PFSK-1 (cell line): ENCODE results near the gene PAQR4.

ENCODE experiments used
- FOXP2 ChIP-seq: optimal IDR thresholded peaks from 2 replicates; pipeline ENCODE3; 2011; ENCODE audit warnings: borderline replicate concordance, control low read depth, inconsistent platforms; ENCODE audit not compliant: insufficient read depth; ENCODE audit errors: extremely low read length, extremely low read depth
- POLR2AphosphoS5 ChIP-seq: IDR thresholded peaks from 2 replicates; pipeline ENCODE4 v1.6.1; 2012; ENCODE audit warnings: low read depth, mild to moderate bottlenecking, control low read depth, low read length, moderate library complexity
- REST ChIP-seq, 2 experiments: IDR thresholded peaks; 2 replicates each; pipeline versions ENCODE4 v1.6.1 to v1.8.0; 2011 to 2012; ENCODE audit warnings: low read depth in 2 of 2, low read length in 2 of 2, control low read depth in 1 of 2, inconsistent platforms in 1 of 2, mild to moderate bottlenecking in 1 of 2, moderate library complexity in 1 of 2; ENCODE audit not compliant: insufficient read depth in 1 of 2
- SIN3A ChIP-seq: IDR thresholded peaks from 2 replicates; pipeline ENCODE4 v1.6.1; 2012; ENCODE audit warnings: mild to moderate bottlenecking, low read length, moderate library complexity, borderline replicate concordance; ENCODE audit not compliant: insufficient read depth
- TAF1 ChIP-seq: IDR thresholded peaks from 2 replicates; pipeline ENCODE4 v1.6.1; 2012; ENCODE audit warnings: low read length, control low read depth, borderline replicate concordance; ENCODE audit not compliant: insufficient read depth

PAQR4 gene

DNA sequence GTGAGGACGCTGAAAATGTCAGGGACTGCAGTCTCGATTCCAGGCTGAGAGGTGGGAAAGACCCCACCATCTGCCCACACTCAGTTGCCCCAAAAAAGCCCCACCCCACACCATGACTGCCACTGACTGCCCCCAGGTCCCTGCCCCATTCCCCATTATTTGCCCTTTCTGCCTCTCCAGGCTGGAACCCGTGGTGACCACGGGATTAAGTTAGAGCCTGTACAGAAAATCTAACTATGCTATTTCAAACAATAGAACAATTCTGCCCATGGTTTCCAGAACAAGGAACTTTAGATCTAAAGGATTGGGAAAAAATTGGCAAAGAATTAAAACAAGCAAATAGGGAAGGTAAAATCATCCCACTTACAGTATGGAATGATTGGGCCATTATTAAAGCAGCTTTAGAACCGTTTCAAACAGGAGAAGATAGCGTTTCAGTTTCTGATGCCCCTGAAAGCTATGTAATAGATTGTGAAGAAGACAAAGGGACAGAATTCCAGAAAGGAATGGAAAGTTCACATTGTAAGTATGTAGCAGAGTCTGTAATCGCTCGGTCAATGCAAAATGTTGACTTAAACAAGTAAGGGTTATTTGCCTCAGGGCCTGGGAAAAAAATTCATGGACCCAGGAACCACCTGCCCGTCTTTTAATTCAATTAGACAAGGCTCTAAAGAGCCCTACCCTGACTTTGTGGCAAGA, 43.0 kb upstream of the PAQR4 start:
- no peak for TF ChIP-seq TAF1

GRCh38 chr16:2926650-2926999, 42.5 kb upstream of the PAQR4 start:
- TF ChIP-seq FOXP2 (no peak), POLR2AphosphoS5 (no peak), SIN3A (no peak), TAF1 (no peak), REST (IDR thresholded peaks at IDR 0.05; ENCODE audit: insufficient read depth in 1 of 2, low read depth in 2 of 2, low read length in 2 of 2) (no peak)

DNA sequence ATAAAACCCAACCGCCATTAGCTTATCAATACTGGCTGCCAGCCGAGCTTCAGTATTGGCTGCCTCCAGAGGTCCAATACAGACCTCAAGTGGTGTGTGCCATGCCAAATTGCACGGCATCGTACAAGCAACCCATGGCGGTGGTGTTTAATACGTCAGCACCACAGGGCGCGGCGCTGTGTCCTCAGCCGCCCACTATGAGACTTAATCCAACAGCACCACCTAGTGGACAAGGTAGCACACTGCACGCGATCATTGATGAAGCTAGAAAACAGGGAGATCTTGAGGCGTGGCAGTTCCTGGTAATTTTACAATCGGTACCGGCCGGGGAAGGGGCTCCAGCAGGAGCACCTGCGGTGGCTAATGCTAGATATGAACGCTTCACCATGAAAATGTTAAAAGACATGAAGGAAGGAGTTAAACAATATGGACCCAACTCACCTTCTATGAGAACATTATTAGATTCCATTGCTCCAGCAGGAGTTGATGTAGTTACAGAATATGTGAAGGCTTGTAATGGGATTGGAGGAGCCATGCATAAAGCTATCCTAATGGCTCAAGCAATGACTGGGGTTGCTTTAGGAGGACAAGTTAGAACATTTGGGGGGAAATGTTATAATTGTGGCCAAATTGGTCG, 42.0 kb upstream of the PAQR4 start:
- TF ChIP-seq TAF1 (no peak), SIN3A (no peak), POLR2AphosphoS5 (no peak), REST (IDR thresholded peaks at IDR 0.05; ENCODE audit: insufficient read depth in 1 of 2, low read depth in 2 of 2, low read length in 2 of 2) (no peak), FOXP2 (no peak)

DNA sequence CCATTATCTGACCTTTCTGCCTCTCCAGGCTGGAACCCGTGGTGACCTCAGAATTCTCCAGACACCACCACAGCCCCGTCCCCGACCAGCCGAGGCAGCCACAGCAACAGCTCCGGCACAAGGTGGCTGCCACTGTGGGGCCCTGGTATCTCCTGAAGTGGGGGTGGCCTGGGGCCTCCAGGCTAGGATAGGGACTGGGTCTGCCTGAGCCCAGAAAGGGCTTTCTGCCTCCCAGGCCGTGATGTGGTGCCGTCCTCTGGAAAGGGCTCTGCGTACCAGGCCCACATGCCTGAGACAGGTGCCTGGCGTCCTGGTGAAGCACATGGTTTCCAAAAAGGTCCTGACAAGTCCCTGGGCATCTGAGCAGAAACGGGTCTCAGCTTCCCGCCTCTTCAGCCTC, 40.4 kb upstream of the PAQR4 start:
- TF ChIP-seq TAF1, result no peak
- no peak for TF ChIP-seq REST (IDR thresholded peaks at IDR 0.05; ENCODE audit: insufficient read depth in 1 of 2, low read depth in 2 of 2, low read length in 2 of 2)
- no peak for TF ChIP-seq POLR2AphosphoS5
- TF ChIP-seq FOXP2, result no peak
- no peak for TF ChIP-seq SIN3A

DNA sequence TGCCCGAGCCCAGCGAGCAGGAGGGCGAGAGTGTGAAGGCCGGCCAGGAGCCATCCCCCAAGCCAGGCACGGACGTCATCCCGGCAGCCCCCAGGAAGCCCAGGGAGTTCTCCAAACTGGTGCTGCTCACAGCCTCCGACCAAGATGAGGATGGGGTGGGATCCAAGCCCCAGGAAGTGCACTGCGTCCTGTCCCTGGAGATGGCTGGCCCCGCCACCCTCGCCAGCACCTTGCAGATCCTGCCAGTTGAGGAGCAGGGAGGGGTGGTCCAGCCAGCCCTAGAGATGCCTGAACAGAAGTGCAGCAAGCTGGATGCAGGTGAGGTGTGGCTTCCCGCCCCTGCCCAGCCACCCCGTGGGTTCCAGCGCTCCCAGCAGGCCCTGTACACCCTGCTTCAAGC, 39.5 kb upstream of the PAQR4 start:
- TF ChIP-seq SIN3A (no peak), REST (IDR thresholded peaks at IDR 0.05; ENCODE audit: insufficient read depth in 1 of 2, low read depth in 2 of 2, low read length in 2 of 2) (no peak), FOXP2 (no peak), POLR2AphosphoS5 (no peak), TAF1 (no peak)
